Thyroid gland (tissue), 4 donors: Measurements from ENCODE around the gene TOR1B.
"Not testable (repeated sequence)": the region's sequence is repeated elsewhere in the genome, so short reads cannot be mapped to it uniquely, and the experiment has no call there.

Experiments
- CTCF ChIP-seq, 6 experiments: fragments of 200-600 bp in 3 of 6; fragments of 450-650 bp in 3 of 6; sonication (generic) in 3 of 6; IDR thresholded peaks; one replicate each; pipeline ENCODE4 v1.5.1; 2016 to 2019; ENCODE audit warnings: antibody characterized with exemption in 6 of 6, mild to moderate bottlenecking in 2 of 6, inconsistent platforms in 1 of 6, moderate library complexity in 1 of 6
- POLR2A ChIP-seq, 2 donors: fragments of 450-650 bp; IDR thresholded peaks; one replicate each; pipeline ENCODE4 v1.6.1; 2017; ENCODE audit warnings: antibody characterized with exemption in 2 of 2, mild to moderate bottlenecking in 2 of 2, moderate library complexity in 1 of 2

GRCh38 chr9:129760784-129761183, 42.2 kb upstream of the TOR1B start:
- TF ChIP-seq POLR2A, CTCF (IDR thresholded peaks at IDR 0.05): not testable (repeated sequence)
